Colonic mucosa (tissue), 4 donors: Measurements from ENCODE around the gene SLC2A13. TPM values are rescaled to one million over a fixed set of nuclear protein-coding genes. Genes with fewer than 3 reads are reported as not detected.

Source experiments
- DNase-seq: peaks from one replicate; pipeline ENCODE4 v3.0.0-alpha.2; 2020
- H3K27ac ChIP-seq: fragments of 200-600 bp; one replicate; pipeline ENCODE4 v1.8.0; 2021
- H3K27me3 ChIP-seq: fragments of 200-600 bp; one replicate; pipeline ENCODE4 v1.8.0; 2021
- H3K36me3 ChIP-seq: fragments of 200-600 bp; one replicate; pipeline ENCODE4 v1.8.0; 2021
- H3K4me1 ChIP-seq: fragments of 200-600 bp; one replicate; pipeline ENCODE4 v1.8.0; 2021; ENCODE audit warnings: mild to moderate bottlenecking
- H3K4me3 ChIP-seq: fragments of 200-600 bp; one replicate; pipeline ENCODE4 v1.8.0; 2021
- H3K9ac ChIP-seq, 2 donors: one replicate each; pipeline ENCODE4 v1.7.0; 2013; ENCODE audit warnings: control low read depth in 2 of 2, low read depth in 2 of 2, low read length in 2 of 2
- H3K9me3 ChIP-seq: fragments of 200-600 bp; one replicate; pipeline ENCODE4 v1.8.0; 2021
- intact Hi-C: fragments of 100-400 bp; cut with DNase I; formaldehyde crosslinking; loops from one replicate; pipeline ENCODE4 v1.14.1; 2022
- total RNA-seq, 2 donors: library from RNA; stranded (reverse); fragmentation: NEBNext Ultra II Directional in 1 of 2; extraction: Animal tissue kit (Norgen Biotek cat#: 25700) in 1 of 2; gene quantifications; one replicate each; pipeline ENCODE4 v1.2.1, GENCODE V29; 2021
- TF ChIP-seq, protein P1 (sequence below): fragments of 200-600 bp; IDR thresholded peaks from one replicate; pipeline ENCODE4 v1.8.0; 2022; ENCODE audit warnings: antibody characterized with exemption, mild to moderate bottlenecking
- donor health status: healthy.
- donor health status: DM: no; HTN: no; CAD: no.
- donor health status: DM: no; HTN: no; CAD: no.

SLC2A13 gene
- total RNA-seq, 2 donors from 2014 or later: 19.2 to 39.0 TPM

GRCh38 chr12:40146800-40147797, 41.2 kb upstream of the SLC2A13 start:
- H3K27ac ChIP-seq: no peak overlapping the region
- no peak overlapping the region for H3K9ac ChIP-seq
- intact Hi-C loops: no loop called here
- no peak overlapping the region for H3K4me3 ChIP-seq
- no peaks in the 10 kb centered on the region for H3K9me3 ChIP-seq
- H3K27me3 ChIP-seq: no peaks in the 10 kb centered on the region
- no peaks in the 10 kb centered on the region for H3K36me3 ChIP-seq
- H3K4me1 ChIP-seq: no peaks in the 10 kb centered on the region
- no peak for DNase-seq
- TF ChIP-seq, protein P1, sequence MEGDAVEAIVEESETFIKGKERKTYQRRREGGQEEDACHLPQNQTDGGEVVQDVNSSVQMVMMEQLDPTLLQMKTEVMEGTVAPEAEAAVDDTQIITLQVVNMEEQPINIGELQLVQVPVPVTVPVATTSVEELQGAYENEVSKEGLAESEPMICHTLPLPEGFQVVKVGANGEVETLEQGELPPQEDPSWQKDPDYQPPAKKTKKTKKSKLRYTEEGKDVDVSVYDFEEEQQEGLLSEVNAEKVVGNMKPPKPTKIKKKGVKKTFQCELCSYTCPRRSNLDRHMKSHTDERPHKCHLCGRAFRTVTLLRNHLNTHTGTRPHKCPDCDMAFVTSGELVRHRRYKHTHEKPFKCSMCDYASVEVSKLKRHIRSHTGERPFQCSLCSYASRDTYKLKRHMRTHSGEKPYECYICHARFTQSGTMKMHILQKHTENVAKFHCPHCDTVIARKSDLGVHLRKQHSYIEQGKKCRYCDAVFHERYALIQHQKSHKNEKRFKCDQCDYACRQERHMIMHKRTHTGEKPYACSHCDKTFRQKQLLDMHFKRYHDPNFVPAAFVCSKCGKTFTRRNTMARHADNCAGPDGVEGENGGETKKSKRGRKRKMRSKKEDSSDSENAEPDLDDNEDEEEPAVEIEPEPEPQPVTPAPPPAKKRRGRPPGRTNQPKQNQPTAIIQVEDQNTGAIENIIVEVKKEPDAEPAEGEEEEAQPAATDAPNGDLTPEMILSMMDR: no peak

DNA sequence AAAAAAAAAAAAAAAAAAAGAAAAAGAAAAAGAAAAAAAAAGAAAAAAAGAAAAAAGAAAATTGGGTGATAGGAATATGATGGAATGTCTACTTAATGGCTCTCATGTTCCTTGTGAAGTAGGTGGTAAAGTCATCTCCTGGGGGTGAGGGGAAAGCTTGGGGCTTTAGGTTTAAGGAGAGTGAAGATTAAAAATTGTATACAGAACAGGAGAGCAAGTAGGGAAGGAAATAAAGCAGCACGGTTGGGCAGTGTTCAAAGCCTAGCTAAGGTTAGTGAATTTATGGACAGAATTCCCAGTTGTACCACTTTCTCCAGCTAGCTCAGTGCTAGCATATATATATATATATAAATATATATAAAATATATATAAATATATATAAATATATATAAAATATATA, 40.0 kb upstream of the SLC2A13 start:
- Histone ChIP-seq H3K4me3 (no peak overlapping the region), H3K36me3 (no peaks in the 10 kb centered on the region), H3K9me3 (no peaks in the 10 kb centered on the region), H3K4me1 (no peaks in the 10 kb centered on the region), H3K9ac (no peak overlapping the region), H3K27ac (no peak overlapping the region), H3K27me3 (no peaks in the 10 kb centered on the region)
- intact Hi-C loops: no loop called here
- TF ChIP-seq, protein P1: no peak
- no peak for DNase-seq

- H3K27me3 ChIP-seq: no peaks in the 10 kb centered on the region
- H3K9me3 ChIP-seq: no peaks in the 10 kb centered on the region
- no peaks in the 10 kb centered on the region for H3K36me3 ChIP-seq
- TF ChIP-seq, protein P1: no peak
- intact Hi-C loops: no loop called here
- no peak overlapping the region for H3K4me3 ChIP-seq
- H3K27ac ChIP-seq: no peak overlapping the region
- no peaks in the 10 kb centered on the region for H3K4me1 ChIP-seq
- DNase-seq: no peak
- H3K9ac ChIP-seq: no peak overlapping the region
Observed at GRCh38 chr12:40144023-40144422, 38.1 kb upstream of the SLC2A13 start.

DNA sequence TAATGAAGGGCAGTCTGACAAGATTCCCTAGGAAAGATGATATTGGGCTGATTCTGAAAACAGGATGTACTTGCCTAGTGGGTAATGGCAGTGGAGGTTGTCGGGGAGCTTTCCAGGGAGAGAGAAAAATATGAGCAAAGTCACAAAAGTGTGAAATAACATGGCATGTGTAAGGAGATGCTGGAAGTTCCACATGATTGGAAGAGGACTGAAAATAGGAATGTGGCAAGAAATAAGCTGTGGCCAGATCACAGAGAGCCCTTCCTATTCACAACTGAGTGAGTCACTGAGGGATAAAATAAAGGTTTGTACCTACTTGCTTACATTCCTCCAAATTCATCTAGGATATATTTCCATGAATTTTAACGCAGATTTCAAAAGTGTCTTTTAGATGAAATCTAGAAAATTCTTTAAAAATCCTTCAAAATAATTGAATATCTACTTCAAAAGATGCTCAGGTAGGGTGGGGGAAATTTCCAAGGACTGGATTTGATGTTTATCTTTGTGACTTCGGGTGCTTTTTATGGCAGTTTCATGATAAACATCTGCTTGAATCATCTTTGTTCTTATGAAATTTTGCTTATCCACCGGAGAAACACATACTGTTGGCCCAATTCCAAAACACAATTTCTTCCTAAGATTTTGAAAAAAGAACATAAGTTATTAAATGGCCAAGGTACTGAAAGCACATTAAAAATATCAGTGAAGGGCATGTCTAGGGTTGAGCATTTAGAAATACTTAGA, 36.3 kb upstream of the SLC2A13 start:
- no peak overlapping the region for H3K4me3 ChIP-seq
- intact Hi-C loops: no loop called here
- H3K9ac ChIP-seq: no peak overlapping the region
- no peaks in the 10 kb centered on the region for H3K4me1 ChIP-seq
- H3K27ac ChIP-seq: no peak overlapping the region
- TF ChIP-seq, protein P1: no peak
- H3K9me3 ChIP-seq: no peaks in the 10 kb centered on the region
- no peaks in the 10 kb centered on the region for H3K27me3 ChIP-seq
- no peak for DNase-seq
- no peaks in the 10 kb centered on the region for H3K36me3 ChIP-seq

DNA sequence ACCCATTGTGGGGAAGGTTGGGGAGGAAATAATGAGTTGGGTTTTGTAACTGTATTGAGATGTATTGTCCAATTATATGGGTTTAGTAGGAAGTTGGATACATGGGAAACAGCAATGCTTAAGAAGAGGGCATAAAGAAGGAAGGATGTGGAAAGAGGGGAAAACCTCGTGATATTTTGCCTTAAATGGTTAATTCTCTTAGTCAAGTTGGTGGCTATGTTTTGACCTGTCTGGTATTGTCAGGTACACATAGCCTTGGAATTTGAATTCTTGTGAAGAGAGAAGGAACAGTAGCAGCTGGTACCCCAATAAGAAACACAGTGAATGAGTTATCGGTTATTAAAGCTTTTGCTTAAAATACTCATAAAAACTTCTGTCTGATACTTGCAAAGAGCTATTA, 32.6 kb upstream of the SLC2A13 start:
- H3K9me3 ChIP-seq: no peaks in the 10 kb centered on the region
- no peaks in the 10 kb centered on the region for H3K4me1 ChIP-seq
- TF ChIP-seq, protein P1: no peak
- H3K4me3 ChIP-seq: no peak overlapping the region
- H3K27me3 ChIP-seq: no peaks in the 10 kb centered on the region
- no peak for DNase-seq
- H3K27ac ChIP-seq: no peak overlapping the region
- intact Hi-C loops: no loop called here
- H3K36me3 ChIP-seq: no peaks in the 10 kb centered on the region
- H3K9ac ChIP-seq: no peak overlapping the region
